Right atrium auricular region (tissue), 2 donors: ENCODE measurements around the gene TMCO4. TPM values are rescaled to one million over a fixed set of nuclear protein-coding genes. Genes with fewer than 3 reads are reported as not detected.
A peak's percentile ranks its signal among the peaks of the same experiment; 100 is the strongest.

Experiments
- DNase-seq: peaks from one replicate; pipeline ENCODE4 v3.0.0-alpha.2; 2019; ENCODE audit warnings: low spot score
- H3K27ac ChIP-seq, 2 donors: fragments of 200-600 bp; sonication (generic); 1 replicate in 1 of 2; 2 replicates in 1 of 2; pipeline ENCODE4 v1.5.1; 2016 to 2019
- H3K27me3 ChIP-seq, 2 donors: fragments of 200-600 bp; sonication (generic); one replicate each; pipeline versions ENCODE4 v1.5.1 to v1.6.0; 2017 to 2019
- H3K36me3 ChIP-seq: fragments of 200-600 bp; sonication (generic); one replicate; pipeline ENCODE4 v1.5.1; 2016
- H3K4me1 ChIP-seq, 2 donors: fragments of 200-600 bp; sonication (generic); one replicate each; pipeline versions ENCODE4 v1.5.1 to v1.6.0; 2017 to 2019
- H3K4me3 ChIP-seq, 2 donors: fragments of 200-600 bp; sonication (generic); 1 replicate in 1 of 2; 2 replicates in 1 of 2; pipeline ENCODE4 v1.5.1; 2017 to 2019; ENCODE audit warnings: mild to moderate bottlenecking in 1 of 2, moderate library complexity in 1 of 2
- H3K9me3 ChIP-seq, 2 donors: fragments of 200-600 bp; sonication (generic); one replicate each; pipeline ENCODE4 v1.5.1; 2019
- total RNA-seq, 2 donors: library from RNA; depleted of rRNA; stranded (reverse); fragments of >200 nt; gene quantifications; one replicate each; pipeline ENCODE4 v1.1.0, GENCODE V29; 2016
- TF ChIP-seq, protein P1 (sequence below), 2 donors: fragments of 200-600 bp; sonication (generic); IDR thresholded peaks; one replicate each; pipeline ENCODE4 v1.5.1; 2019; ENCODE audit warnings: antibody characterized with exemption in 2 of 2

Gene TMCO4
- total RNA-seq, 2 donors from 2014 or later = 5.7 to 10.7 TPM

DNA sequence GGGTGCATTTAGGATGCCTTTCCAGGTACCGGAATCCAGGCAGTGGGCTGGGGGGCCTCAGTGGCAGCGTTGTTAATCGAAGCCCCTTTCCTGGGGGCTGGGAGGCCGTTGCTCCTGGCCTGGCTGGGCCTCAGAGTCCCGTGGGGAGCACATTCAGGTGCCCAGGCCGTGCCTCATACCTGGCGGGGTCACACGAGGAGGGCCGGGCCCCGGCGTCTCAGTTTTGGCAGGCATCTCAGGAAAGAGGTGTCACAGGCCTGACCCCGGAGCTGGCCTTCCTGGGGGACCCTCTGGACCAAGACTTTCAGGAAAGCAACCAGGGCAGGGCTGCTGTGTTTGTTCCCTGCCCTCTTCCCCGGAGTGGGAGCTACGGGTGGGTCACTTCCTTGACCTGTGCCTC lies 151.5 kb downstream of the TMCO4 start:
- no peaks in the 10 kb centered on the region for H3K27me3 ChIP-seq
- TF ChIP-seq, protein P1, sequence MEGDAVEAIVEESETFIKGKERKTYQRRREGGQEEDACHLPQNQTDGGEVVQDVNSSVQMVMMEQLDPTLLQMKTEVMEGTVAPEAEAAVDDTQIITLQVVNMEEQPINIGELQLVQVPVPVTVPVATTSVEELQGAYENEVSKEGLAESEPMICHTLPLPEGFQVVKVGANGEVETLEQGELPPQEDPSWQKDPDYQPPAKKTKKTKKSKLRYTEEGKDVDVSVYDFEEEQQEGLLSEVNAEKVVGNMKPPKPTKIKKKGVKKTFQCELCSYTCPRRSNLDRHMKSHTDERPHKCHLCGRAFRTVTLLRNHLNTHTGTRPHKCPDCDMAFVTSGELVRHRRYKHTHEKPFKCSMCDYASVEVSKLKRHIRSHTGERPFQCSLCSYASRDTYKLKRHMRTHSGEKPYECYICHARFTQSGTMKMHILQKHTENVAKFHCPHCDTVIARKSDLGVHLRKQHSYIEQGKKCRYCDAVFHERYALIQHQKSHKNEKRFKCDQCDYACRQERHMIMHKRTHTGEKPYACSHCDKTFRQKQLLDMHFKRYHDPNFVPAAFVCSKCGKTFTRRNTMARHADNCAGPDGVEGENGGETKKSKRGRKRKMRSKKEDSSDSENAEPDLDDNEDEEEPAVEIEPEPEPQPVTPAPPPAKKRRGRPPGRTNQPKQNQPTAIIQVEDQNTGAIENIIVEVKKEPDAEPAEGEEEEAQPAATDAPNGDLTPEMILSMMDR (IDR thresholded peaks at IDR 0.05) = no peak
- peaks cover 0 to 78% of the 10 kb centered on the region in 2 donors for H3K4me1 ChIP-seq
- no peak overlapping the region for H3K4me3 ChIP-seq
- H3K9me3 ChIP-seq = no peaks in the 10 kb centered on the region
- no peaks in the 10 kb centered on the region for H3K36me3 ChIP-seq
- peak overlapping the region; percentile 63 to 81 for H3K27ac ChIP-seq
- no peak for DNase-seq

DNA sequence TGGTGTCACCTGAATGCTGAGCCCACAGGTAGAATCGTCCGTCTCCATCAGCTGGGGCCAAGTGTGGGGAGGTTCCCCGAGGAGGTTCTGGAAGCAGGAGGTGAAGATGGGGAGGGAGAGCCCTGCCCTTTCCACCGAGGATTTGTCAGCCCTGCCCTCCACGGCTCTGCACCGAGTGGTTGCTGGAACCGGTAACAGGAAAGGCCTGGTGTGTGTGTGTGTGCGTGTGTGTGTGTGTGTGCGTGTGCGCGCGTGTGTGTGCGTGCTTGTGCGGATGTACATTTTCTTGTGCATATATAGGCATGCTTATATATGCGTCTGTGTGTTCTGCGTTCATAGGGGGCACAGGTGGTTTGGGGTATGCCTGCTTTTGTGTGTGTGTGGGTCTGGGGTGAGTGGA lies 152.1 kb downstream of the TMCO4 start:
- peaks cover 0 to 81% of the 10 kb centered on the region in 2 donors for H3K4me1 ChIP-seq
- peak overlapping the region; percentile 81 to 92 for H3K27ac ChIP-seq
- H3K27me3 ChIP-seq = no peaks in the 10 kb centered on the region
- H3K9me3 ChIP-seq = no peaks in the 10 kb centered on the region
- no peak for DNase-seq
- no peak overlapping the region for H3K4me3 ChIP-seq
- H3K36me3 ChIP-seq = no peaks in the 10 kb centered on the region
- TF ChIP-seq, protein P1 (IDR thresholded peaks at IDR 0.05) = no peak

DNA sequence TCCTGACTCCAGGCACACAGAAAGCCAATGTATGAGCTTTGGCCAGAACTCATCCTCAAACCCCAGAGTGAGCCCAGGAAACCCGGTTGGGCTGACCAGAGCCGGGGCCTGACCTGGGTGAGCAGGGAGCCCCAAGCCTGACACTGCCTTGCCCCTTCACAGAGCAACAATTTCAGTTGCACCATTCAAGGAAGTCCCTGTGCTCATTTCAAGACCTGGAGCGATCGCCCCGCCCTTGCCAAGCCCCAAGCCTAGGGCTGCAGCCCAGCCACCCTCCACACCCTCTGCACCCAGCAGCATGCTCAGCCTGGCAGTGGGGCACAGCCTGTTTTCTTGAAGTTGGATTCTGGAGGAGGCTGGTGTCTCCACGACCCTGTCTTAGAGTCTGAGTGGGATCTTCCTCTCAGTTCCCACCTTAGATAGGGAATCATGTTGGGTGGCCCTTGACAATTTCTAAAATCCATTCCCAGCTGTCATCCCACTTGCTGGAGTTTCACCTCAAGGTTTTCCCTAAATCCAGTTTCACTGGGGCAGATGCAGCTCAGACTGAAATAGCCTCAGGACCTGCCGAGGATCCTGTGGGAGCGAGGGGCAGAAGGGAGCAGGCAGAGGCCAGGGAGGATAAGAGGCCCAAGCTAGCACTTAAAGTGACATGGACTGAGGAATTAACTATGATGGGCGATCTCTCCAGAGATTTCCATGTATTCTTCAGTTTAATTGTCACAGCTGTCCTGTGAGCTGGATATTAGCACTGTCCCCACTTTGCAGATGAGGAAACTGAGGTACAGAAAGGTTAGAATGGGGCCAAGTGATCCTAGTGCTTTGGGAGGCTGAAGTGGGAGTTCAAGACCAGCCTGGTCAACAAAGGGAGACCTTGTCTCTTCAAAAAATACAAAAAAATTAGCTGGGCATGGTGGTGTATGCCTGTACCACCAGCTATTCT lies 153.1 kb downstream of the TMCO4 start:
- H3K27ac ChIP-seq = peak overlapping the region; percentile 81 to 92
- peak overlapping the region; percentile 51 to 78 for H3K4me3 ChIP-seq
- no peak for DNase-seq
- H3K9me3 ChIP-seq = no peaks in the 10 kb centered on the region
- TF ChIP-seq, protein P1 (IDR thresholded peaks at IDR 0.05) = no peak
- peaks cover 0 to 71% of the 10 kb centered on the region in 2 donors for H3K4me1 ChIP-seq
- H3K36me3 ChIP-seq = no peaks in the 10 kb centered on the region
- H3K27me3 ChIP-seq = no peaks in the 10 kb centered on the region

DNA sequence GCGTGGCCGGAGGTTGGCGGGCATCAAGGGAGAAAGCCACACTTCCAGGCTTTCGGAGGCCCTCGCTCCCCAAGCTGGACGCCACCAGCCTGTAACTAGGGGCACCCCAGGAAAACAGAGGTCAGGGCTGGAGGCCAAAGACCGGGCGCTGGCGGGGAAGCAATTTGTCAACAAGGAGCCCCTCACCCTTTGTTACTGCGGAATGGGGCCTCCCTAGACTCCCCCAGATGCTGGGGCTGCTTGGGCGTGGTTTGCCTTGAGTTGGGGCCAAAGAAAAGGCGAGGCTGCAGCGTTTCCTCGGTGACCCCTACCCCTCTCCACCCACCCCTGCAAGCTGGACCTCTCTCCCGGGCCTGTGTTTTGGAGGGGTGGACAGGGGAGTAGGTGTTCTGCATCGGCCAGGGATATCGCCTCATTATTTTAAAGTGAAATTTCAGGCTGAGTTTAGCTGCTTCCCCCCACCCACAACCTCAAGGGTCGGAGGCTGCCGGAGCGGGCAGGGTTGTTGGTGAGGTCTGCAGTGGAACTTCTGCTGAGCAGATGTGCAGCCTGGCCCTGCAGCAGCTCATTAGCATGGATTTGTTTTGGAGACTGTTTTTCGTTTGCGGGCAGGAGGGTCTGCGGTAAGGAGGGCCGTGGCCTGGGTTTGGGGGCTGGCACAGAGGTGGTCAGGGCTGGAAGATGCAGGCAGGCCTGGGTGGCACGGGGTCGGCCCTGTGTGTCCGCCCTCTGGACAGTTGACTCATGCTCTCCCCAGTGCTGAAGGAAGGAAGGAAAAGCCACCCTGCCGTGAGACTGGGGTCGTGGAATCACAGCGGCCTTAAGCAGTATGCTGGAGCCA lies 154.1 kb downstream of the TMCO4 start:
- Histone ChIP-seq H3K4me1 (peaks cover 0 to 64% of the 10 kb centered on the region in 2 donors), H3K9me3 (no peaks in the 10 kb centered on the region), H3K36me3 (no peaks in the 10 kb centered on the region), H3K27me3 (no peaks in the 10 kb centered on the region), H3K27ac (peak overlapping the region; percentile 81 to 92), H3K4me3 (peak overlapping the region; percentile 51 to 78)
- no peak for DNase-seq
- TF ChIP-seq, protein P1 (IDR thresholded peaks at IDR 0.05) = no peak

DNA sequence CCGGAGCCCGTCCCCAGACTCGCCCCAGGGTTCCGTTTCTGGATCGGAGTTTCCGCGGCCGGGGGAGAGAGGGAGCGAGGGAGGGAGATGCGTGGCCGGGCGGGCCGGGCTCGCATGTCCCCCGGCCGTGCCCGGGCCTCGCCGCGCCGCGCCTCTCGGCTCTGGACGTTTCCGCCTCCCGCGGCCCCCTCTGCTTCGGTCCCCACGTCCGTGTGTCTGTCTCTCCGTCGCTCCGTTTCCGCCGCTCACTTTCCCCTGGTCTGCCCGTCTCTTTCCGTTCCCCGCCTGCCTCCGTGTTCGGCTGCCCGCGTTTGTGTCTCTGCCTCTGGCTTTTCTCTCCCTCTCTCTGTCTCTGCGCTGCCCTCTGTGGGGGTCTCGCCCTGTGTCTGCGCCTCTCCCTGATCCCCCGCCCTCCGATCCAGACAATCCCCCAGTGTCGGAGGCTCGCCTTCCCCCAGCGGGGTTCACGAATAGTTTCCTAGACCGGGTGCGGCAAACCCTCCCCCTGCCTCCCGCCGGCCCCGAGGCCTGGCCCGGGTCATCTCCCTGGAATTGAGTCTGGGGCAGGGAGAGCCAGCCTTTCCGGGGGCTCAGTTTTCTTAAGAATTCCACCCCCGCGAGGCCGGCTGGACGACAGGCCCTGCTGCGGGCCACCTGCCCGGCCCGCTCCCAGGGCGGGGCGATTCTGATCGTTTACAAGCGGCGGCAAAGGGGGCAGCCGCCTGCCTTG lies 154.9 kb downstream of the TMCO4 start:
- Histone ChIP-seq H3K27ac (peak overlapping the region; percentile 81 to 92), H3K27me3 (no peaks in the 10 kb centered on the region), H3K4me1 (peaks cover 0 to 57% of the 10 kb centered on the region in 2 donors), H3K36me3 (no peaks in the 10 kb centered on the region), H3K4me3 (peak overlapping the region; percentile 51 to 78), H3K9me3 (no peaks in the 10 kb centered on the region)
- DNase-seq = no peak
- TF ChIP-seq, protein P1 (IDR thresholded peaks at IDR 0.05) = no peak
